HEK293 (cell line): Measurements from ENCODE around the gene HPCAL1.

ENCODE experiments used
- CTCF ChIP-seq: fragments of 450-650 bp; formaldehyde crosslinking; IDR thresholded peaks from 2 replicates; pipeline ENCODE4 v1.5.1; 2016; ENCODE audit warnings: missing biosample characterization, missing genetic modification characterization
- MEIS1 ChIP-seq: sonication (generic); formaldehyde crosslinking; IDR thresholded peaks from 2 replicates; pipeline ENCODE4 v1.8.1; 2022; ENCODE audit warnings: missing genetic modification reagents, mild to moderate bottlenecking, borderline replicate concordance
- OSR2 ChIP-seq: fragments of 450-650 bp; formaldehyde crosslinking; IDR thresholded peaks from 2 replicates; pipeline ENCODE4 v1.5.1; 2016; ENCODE audit warnings: missing biosample characterization, missing genetic modification characterization
- PATZ1 ChIP-seq: fragments of 450-650 bp; formaldehyde crosslinking; IDR thresholded peaks from 2 replicates; pipeline ENCODE4 v1.5.1; 2016; ENCODE audit warnings: missing biosample characterization, missing genetic modification characterization
- ZBTB7A ChIP-seq: fragments of 450-650 bp; formaldehyde crosslinking; IDR thresholded peaks from 2 replicates; pipeline ENCODE4 v1.5.1; 2016; ENCODE audit warnings: low read depth, missing biosample characterization, missing genetic modification characterization
- ZNF223 ChIP-seq: fragments of 450-650 bp; formaldehyde crosslinking; IDR thresholded peaks from 2 replicates; pipeline ENCODE4 v1.5.1; 2016; ENCODE audit warnings: missing biosample characterization, missing genetic modification characterization
- ZNF394 ChIP-seq: fragments of 450-650 bp; formaldehyde crosslinking; IDR thresholded peaks from 2 replicates; pipeline ENCODE4 v1.5.1; 2016; ENCODE audit warnings: missing biosample characterization, missing genetic modification characterization, mild to moderate bottlenecking, moderate library complexity, borderline replicate concordance
- ZNF654 ChIP-seq: fragments of 450-650 bp; formaldehyde crosslinking; IDR thresholded peaks from 2 replicates; pipeline ENCODE4 v1.5.1; 2016; ENCODE audit warnings: low read depth, missing biosample characterization, missing genetic modification characterization
- ZSCAN30 ChIP-seq: fragments of 450-650 bp; IDR thresholded peaks from 2 replicates; pipeline ENCODE4 v1.5.1; 2018; ENCODE audit warnings: missing biosample characterization, mild to moderate bottlenecking, missing genetic modification characterization, moderate library complexity
- TF ChIP-seq, protein P1 (sequence below): fragments of 450-650 bp; formaldehyde crosslinking; IDR thresholded peaks from 2 replicates; pipeline ENCODE4 v1.5.1; 2016; ENCODE audit warnings: missing biosample characterization, missing genetic modification characterization
- TF ChIP-seq, protein P2 (sequence below): fragments of 450-650 bp; formaldehyde crosslinking; IDR thresholded peaks from 2 replicates; pipeline ENCODE4 v1.5.1; 2017; ENCODE audit warnings: missing biosample characterization, mild to moderate bottlenecking, missing genetic modification characterization, moderate library complexity

- TF ChIP-seq MEIS1 (CRISPR knock-in tag) (no peak), ZNF394 (tag by site-specific recombination) (no peak), PATZ1 (no peak), ZBTB7A (tag by site-specific recombination) (no peak), CTCF (tag by site-specific recombination) (no peak), OSR2 (tag by site-specific recombination) (no peak), ZNF654 (no peak), ZSCAN30 (tag by site-specific recombination) (no peak), ZNF223 (tag by site-specific recombination) (no peak)
- TF ChIP-seq, protein P1, sequence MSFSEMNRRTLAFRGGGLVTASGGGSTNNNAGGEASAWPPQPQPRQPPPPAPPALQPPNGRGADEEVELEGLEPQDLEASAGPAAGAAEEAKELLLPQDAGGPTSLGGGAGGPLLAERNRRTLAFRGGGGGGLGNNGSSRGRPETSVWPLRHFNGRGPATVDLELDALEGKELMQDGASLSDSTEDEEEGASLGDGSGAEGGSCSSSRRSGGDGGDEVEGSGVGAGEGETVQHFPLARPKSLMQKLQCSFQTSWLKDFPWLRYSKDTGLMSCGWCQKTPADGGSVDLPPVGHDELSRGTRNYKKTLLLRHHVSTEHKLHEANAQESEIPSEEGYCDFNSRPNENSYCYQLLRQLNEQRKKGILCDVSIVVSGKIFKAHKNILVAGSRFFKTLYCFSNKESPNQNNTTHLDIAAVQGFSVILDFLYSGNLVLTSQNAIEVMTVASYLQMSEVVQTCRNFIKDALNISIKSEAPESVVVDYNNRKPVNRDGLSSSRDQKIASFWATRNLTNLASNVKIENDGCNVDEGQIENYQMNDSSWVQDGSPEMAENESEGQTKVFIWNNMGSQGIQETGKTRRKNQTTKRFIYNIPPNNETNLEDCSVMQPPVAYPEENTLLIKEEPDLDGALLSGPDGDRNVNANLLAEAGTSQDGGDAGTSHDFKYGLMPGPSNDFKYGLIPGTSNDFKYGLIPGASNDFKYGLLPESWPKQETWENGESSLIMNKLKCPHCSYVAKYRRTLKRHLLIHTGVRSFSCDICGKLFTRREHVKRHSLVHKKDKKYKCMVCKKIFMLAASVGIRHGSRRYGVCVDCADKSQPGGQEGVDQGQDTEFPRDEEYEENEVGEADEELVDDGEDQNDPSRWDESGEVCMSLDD, result no peak
- TF ChIP-seq, protein P2, sequence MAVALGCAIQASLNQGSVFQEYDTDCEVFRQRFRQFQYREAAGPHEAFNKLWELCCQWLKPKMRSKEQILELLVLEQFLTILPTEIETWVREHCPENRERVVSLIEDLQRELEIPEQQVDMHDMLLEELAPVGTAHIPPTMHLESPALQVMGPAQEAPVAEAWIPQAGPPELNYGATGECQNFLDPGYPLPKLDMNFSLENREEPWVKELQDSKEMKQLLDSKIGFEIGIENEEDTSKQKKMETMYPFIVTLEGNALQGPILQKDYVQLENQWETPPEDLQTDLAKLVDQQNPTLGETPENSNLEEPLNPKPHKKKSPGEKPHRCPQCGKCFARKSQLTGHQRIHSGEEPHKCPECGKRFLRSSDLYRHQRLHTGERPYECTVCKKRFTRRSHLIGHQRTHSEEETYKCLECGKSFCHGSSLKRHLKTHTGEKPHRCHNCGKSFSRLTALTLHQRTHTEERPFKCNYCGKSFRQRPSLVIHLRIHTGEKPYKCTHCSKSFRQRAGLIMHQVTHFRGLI, result no peak
These were observed 150.5 kb downstream of the HPCAL1 start for GRCh38 chr2:10452956-10453904.
